Activated naive CD4-positive, alpha-beta T cell treated with anti-CD3 and anti-CD28 coated beads, Interleukin-2, amount 10 ng/mL, durations not matched to agents 7 days and 5 days (primary cell): ENCODE data around the gene ABHD14A.
"Not testable (repeated sequence)": the region's sequence is repeated elsewhere in the genome, so short reads cannot be mapped to it uniquely, and the experiment has no call there.

Source experiments
- CTCF ChIA-PET: fragments of 350-600 bp; sonication (Branson Sonifier 250); formaldehyde crosslinking; loops from one replicate; lab custom pipeline; 2021; ENCODE audit warnings: antibody characterized with exemption; lab: Charles Lee
- DNase-seq: peaks from one replicate; pipeline ENCODE4 v3.0.0-alpha.2; 2020
- H3K27ac Mint-ChIP-seq: one replicate; pipeline ENCODE4 v1.8.0; 2021; ENCODE audit warnings: mild to moderate bottlenecking, moderate library complexity, mixed read lengths
- H3K27me3 Mint-ChIP-seq: one replicate; pipeline ENCODE4 v1.8.0; 2021; ENCODE audit warnings: mild to moderate bottlenecking, mixed read lengths
- H3K36me3 Mint-ChIP-seq: one replicate; pipeline ENCODE4 v1.8.0; 2021; ENCODE audit warnings: mixed read lengths
- H3K4me1 Mint-ChIP-seq: one replicate; pipeline ENCODE4 v1.8.0; 2021; ENCODE audit warnings: mixed read lengths
- H3K4me3 Mint-ChIP-seq: one replicate; pipeline ENCODE4 v1.8.0; 2021; ENCODE audit warnings: mild to moderate bottlenecking, moderate library complexity, mixed read lengths
- H3K9me3 Mint-ChIP-seq: one replicate; pipeline ENCODE4 v1.8.0; 2021; ENCODE audit warnings: mixed read lengths

The ABHD14A gene

GRCh38 chr3:51974963-51975851, at the start of gene ABHD14A:
ABHD14A (plus strand) TSS chr3:51975064; CDS start chr3:51975136, 72 bp downstream.
- peak; percentile 80 for DNase-seq
- peaks cover 42% of the 10 kb centered on the region for H3K4me1 Mint-ChIP-seq
- H3K27ac Mint-ChIP-seq, result peak within 1 kb of the TSS; percentile 90
- H3K4me3 Mint-ChIP-seq, result peak within 1 kb of the TSS; percentile 95
- H3K9me3 Mint-ChIP-seq, result no peaks in the 10 kb centered on the region
- CTCF ChIA-PET, result interaction anchor here (0.7 to 2.8 kb wide), 6 partner anchors 8 to 78 kb away, joined by 3 to 25 read pairs (median 8); partner anchors contain the start of genes ACY1, PARP3 and RRP9
- H3K36me3 Mint-ChIP-seq, result peaks cover 2% of the 10 kb centered on the region
- H3K27me3 Mint-ChIP-seq, result no peaks in the 10 kb centered on the region

DNA sequence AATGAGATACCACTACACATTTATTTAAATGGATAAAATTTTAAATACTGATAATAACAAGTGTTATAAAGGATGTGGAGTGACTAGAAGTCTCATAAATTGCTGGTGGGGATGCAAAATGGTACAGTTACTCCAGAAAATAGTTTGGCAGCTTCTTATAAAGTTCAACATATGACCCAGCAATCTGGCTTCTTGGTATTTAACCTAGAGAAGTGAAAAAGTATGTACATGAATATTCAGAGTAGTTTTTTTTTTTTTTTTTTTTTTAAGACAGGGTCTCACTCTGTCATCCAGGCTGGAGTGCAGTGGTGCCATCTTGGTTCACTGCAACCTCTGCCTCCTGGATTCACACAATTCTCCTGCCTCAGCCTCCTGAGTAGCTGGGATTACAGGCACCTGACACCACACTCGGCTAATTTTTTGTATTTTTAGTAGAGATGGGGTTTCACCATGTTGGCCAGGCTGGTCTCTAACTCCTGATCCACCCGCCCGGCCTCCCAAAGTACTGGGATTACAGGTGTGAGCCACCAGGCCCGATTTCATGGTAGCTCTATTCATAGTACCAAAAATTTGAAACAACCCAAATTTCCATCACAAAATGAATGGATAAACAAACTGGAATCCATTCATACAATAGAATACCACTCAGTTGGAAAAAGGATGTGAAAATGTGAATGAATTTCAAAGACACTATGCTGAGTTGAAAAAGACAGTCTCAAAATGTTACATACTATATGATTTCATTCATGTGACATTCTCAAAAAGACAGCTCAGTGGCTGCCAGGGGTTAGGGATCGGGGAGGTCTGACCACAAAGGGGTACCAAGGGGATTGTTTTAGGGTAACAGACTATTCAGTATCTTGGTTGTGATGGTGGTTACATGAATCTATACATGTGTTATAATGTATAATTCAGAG, 47.5 kb upstream of the ABHD14A start:
- no peak for DNase-seq
- Mint-ChIP-seq H3K27me3 (peaks cover 4% of the 10 kb centered on the region), H3K4me1 (no peaks in the 10 kb centered on the region), H3K36me3 (peaks cover 1% of the 10 kb centered on the region), H3K4me3 (no peak overlapping the region), H3K27ac (no peak overlapping the region), H3K9me3 (no peaks in the 10 kb centered on the region)
- CTCF ChIA-PET, result no interaction called here

- no peaks in the 10 kb centered on the region for H3K9me3 Mint-ChIP-seq
- no peaks in the 10 kb centered on the region for H3K27me3 Mint-ChIP-seq
- H3K4me3 Mint-ChIP-seq, result no peak overlapping the region
- no peak overlapping the region for H3K27ac Mint-ChIP-seq
- CTCF ChIA-PET, result no interaction called here
- H3K36me3 Mint-ChIP-seq, result peaks cover 5% of the 10 kb centered on the region
- DNase-seq, result no peak
- H3K4me1 Mint-ChIP-seq, result no peaks in the 10 kb centered on the region
These were observed 46.4 kb upstream of the ABHD14A start for GRCh38 chr3:51928438-51928837.

DNA sequence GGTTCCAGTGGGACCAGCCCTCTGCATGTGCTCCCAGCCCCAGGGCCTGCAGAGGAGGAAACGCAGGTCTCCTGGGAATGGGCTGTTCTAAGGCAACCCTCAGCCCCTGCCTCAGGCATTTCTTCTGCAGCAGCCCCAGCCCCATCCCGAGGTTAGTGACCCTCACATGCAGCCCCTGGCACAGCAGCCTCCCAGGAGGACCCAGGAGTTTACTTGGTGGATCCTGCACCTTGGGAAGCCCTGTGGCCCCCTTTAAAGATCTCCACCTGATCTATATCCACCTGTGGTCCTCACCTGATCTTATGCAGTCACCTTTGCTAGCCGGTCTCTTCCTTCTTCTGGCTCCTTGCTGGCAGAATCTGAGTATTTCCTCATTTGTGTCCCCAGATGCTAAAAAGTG, 45.9 kb upstream of the ABHD14A start:
- CTCF ChIA-PET, H3K27ac Mint-ChIP-seq, H3K27me3 Mint-ChIP-seq, H3K36me3 Mint-ChIP-seq, DNase-seq, H3K9me3 Mint-ChIP-seq, H3K4me1 Mint-ChIP-seq, H3K4me3 Mint-ChIP-seq: not testable (repeated sequence)

GRCh38 chr3:51929420-51930003, 45.4 kb upstream of the ABHD14A start:
- Mint-ChIP-seq H3K27ac (no peak overlapping the region), H3K36me3 (peaks cover 10% of the 10 kb centered on the region), H3K27me3 (no peaks in the 10 kb centered on the region), H3K4me1 (no peaks in the 10 kb centered on the region), H3K4me3 (no peak overlapping the region), H3K9me3 (no peaks in the 10 kb centered on the region)
- DNase-seq, result no peak
- CTCF ChIA-PET, result no interaction called here

- no peaks in the 10 kb centered on the region for H3K27me3 Mint-ChIP-seq
- H3K9me3 Mint-ChIP-seq, result no peaks in the 10 kb centered on the region
- H3K36me3 Mint-ChIP-seq, result peaks cover 14% of the 10 kb centered on the region
- no peak for DNase-seq
- CTCF ChIA-PET, result no interaction called here
- H3K4me3 Mint-ChIP-seq, result no peak overlapping the region
- H3K4me1 Mint-ChIP-seq, result no peaks in the 10 kb centered on the region
- no peak overlapping the region for H3K27ac Mint-ChIP-seq
These were observed 44.4 kb upstream of the ABHD14A start for GRCh38 chr3:51930439-51930838.

DNA sequence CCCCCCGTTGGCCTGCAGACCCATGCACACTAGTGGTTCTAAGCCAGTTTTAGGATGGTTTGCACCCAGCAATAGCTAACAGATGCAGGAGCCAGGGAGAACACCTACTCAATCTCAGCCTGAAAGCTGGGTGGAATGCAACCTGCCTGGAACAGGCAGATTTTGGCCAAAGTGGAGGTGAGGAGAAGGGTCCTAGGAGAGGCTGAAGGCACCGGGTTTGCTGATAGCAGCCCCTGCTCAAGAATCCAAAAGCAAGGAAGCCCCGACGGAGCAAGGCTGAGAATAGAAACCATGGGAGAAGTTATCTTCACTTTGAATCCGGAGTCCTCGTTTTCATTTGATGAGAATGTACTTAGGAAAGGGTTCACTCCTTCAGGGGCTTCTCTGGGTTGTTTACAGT, 43.1 kb upstream of the ABHD14A start:
- no peak overlapping the region for H3K27ac Mint-ChIP-seq
- DNase-seq, result no peak
- peaks cover 19% of the 10 kb centered on the region for H3K36me3 Mint-ChIP-seq
- CTCF ChIA-PET, result interaction anchor here (3.2 kb wide), 1 partner anchor 10 kb away, joined by 10 read pairs; the partner anchor contains the start of genes PARP3 and RRP9
- H3K9me3 Mint-ChIP-seq, result no peaks in the 10 kb centered on the region
- no peaks in the 10 kb centered on the region for H3K27me3 Mint-ChIP-seq
- H3K4me1 Mint-ChIP-seq, result no peaks in the 10 kb centered on the region
- H3K4me3 Mint-ChIP-seq, result no peak overlapping the region

GRCh38 chr3:51932471-51933370, 42.1 kb upstream of the ABHD14A start:
- Mint-ChIP-seq H3K27ac (no peak overlapping the region), H3K4me3 (no peak overlapping the region), H3K36me3 (peaks cover 26% of the 10 kb centered on the region), H3K4me1 (no peaks in the 10 kb centered on the region), H3K9me3 (no peaks in the 10 kb centered on the region), H3K27me3 (no peaks in the 10 kb centered on the region)
- CTCF ChIA-PET, result interaction anchor here (3.2 kb wide), 1 partner anchor 9 kb away, joined by 10 read pairs; the partner anchor contains the start of genes PARP3 and RRP9
- no peak for DNase-seq

DNA sequence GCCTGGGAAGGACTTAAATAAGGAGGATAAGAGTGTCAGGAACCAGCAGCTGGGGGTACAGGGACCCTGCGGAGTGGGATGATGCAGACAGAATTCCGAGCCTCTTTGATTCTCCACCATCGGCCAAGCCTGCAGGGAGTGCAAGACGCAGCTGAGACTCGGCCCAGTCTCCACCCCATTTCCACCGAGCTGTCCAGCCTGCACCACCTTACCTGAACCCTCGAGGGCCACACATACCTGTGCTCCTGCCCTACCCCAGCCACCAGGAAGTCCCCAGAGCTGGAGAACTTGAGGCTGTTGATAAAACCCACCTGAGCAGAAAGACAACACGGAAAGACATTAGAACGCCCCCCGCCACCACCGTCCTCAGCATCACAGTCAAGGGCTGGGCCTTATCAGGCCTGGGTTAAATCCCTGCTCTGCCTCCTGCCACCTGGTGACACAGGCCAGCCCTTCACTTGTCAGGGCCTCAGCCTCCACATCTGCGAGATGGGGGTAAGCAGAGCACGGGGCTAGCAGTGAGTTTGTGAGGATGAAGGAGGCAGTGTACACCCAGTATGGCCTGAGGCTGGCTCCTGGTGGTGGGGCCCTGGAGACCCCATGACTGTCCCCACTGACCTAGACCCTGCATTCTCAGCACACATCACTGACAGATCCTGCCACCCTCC, 41.3 kb upstream of the ABHD14A start:
- H3K4me3 Mint-ChIP-seq, result no peak overlapping the region
- H3K36me3 Mint-ChIP-seq, result peaks cover 32% of the 10 kb centered on the region
- no peaks in the 10 kb centered on the region for H3K9me3 Mint-ChIP-seq
- H3K27ac Mint-ChIP-seq, result no peak overlapping the region
- H3K27me3 Mint-ChIP-seq, result no peaks in the 10 kb centered on the region
- peaks cover 3% of the 10 kb centered on the region for H3K4me1 Mint-ChIP-seq
- no peak for DNase-seq
- CTCF ChIA-PET, result interaction anchor here (3.2 kb wide), 1 partner anchor 9 kb away, joined by 10 read pairs; the partner anchor contains the start of genes PARP3 and RRP9

DNA sequence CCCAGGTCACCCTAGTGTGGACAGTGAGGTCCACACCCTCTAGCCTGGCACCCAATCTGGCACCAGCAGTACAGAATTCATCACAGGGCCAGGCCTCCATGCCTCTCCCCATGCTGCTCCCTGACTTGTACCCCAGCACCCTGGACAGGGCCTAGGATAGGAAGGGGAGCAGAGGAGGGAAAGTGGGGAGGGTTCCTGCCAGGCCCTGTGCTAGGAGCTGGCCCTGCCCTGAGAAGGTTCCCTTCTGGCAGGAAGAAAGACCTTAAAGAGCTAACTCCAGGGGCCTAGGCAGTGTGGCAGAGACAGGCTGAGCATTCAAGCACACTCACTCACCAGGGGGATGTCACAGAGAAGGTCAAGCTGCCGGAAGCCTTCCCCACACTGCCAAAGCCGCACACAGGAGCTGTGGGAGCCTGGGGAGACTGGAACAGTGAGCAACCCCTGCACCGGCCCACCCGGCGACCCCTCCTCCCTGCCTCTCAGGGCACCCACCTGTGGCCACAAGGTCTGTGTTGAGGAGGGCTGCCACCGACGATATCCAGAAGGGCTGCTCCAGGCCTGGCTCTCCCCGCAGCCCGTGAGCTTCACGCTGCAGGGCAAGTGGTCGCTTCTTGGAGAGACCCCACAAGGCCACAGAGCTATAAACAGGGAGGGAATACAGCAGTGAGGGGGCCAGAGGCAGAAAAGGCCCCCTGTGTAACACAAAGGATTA, 40.6 kb upstream of the ABHD14A start:
- Mint-ChIP-seq H3K4me3 (no peak overlapping the region), H3K27ac (no peak overlapping the region), H3K9me3 (no peaks in the 10 kb centered on the region), H3K36me3 (peaks cover 36% of the 10 kb centered on the region), H3K4me1 (peaks cover 6% of the 10 kb centered on the region), H3K27me3 (no peaks in the 10 kb centered on the region)
- DNase-seq, result no peak
- CTCF ChIA-PET, result interaction anchor here (1.3 to 3.2 kb wide), 2 partner anchors 8 to 189 kb away, joined by 3 to 10 read pairs; partner anchors contain the start of genes PARP3 and RRP9

DNA sequence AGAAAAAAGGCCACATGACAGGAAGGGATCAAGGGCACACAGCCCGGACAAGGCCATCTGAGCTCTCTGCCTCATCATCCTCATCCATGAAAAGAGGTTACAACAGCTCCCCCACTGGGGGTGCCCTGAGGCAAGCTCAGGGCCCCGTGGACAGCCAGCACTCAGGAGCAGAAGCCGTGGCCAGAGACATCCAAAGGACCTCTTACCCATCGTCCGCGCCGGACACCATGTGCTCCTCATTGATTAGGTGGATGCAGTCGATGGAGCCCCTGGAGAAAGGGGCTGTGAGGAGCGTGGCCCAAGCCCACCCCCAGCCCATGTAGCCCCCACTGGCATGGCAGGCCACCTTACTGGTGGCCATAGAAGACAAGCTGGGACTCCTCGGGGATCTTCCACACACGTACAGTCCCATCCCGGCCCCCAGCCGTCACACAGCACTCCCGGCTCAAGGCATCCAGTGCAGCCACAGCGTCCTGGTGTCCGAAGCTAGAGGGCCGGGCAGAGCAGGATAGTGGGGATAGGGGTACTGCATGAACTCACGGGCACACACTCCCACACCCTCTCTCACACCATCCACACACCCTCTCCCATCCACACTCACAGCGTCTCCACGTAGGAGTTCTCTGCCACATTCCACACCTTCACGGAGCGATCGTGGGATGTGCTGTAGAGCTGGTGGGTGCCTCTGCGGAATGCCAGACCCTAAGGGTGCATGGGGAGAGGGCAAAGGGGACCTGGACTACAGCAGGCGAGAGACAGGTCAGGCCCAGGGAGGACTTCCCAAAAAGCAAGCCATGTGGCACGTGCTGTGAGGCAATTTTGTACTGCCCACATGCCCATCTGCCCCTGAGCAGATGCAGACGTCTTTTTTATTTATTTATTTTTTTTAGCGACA, 39.6 kb upstream of the ABHD14A start:
- H3K27ac Mint-ChIP-seq, result no peak overlapping the region
- peaks cover 36% of the 10 kb centered on the region for H3K36me3 Mint-ChIP-seq
- H3K9me3 Mint-ChIP-seq, result no peaks in the 10 kb centered on the region
- no peaks in the 10 kb centered on the region for H3K27me3 Mint-ChIP-seq
- peaks cover 15% of the 10 kb centered on the region for H3K4me1 Mint-ChIP-seq
- H3K4me3 Mint-ChIP-seq, result no peak overlapping the region
- DNase-seq, result no peak
- CTCF ChIA-PET, result interaction anchor here (1.3 kb wide), 1 partner anchor 188 kb away, joined by 3 read pairs; no protein-coding TSS in a partner anchor
